ENCODE measurements around the gene NABP2.

The NABP2 gene

GRCh38 chr12:56278905-56279304, 54.8 kb downstream of the NABP2 start:
- DNase-seq (ENCODE audit: low read depth in 2 of 2): no peak
